Measurements from ENCODE around the gene HIVEP3.

The HIVEP3 gene

GRCh38 chr1:41875487-41875886, 43.2 kb downstream of the HIVEP3 start:
- H3K4me2 ChIP-seq = peak overlapping the region; percentile 66; the same call in 1 of the 2 replicates

GRCh38 chr1:41874903-41875411, 43.8 kb downstream of the HIVEP3 start:
- H3K9ac ChIP-seq = no peak overlapping the region
- no peaks in the 10 kb centered on the region for H3K36me3 ChIP-seq (ENCODE audit: insufficient read depth)
- no peaks in the 10 kb centered on the region for H4K20me1 ChIP-seq (ENCODE audit: insufficient read depth)
- H3K27ac ChIP-seq = peak overlapping the region; percentile 45; the same call in 1 of the 2 replicates
- no peak overlapping the region for H3K4me3 ChIP-seq (IDR thresholded peaks at IDR 0.05; ENCODE audit: insufficient read depth, low read depth, low read length)
- H3K27me3 ChIP-seq (ENCODE audit: insufficient read depth, low read depth) = no peaks in the 10 kb centered on the region
- TF ChIP-seq CTCF (conservative IDR thresholded peaks at IDR 0.05; ENCODE audit: low read depth, low read length) = no peak
- 0 out of 2 replicates have a peak overlapping the region, but pooled peaks have one; percentile 4 for H2AFZ ChIP-seq (ENCODE audit: low read depth)
- H3K4me1 ChIP-seq (ENCODE audit: low read depth, poor library complexity, severe bottlenecking) = peaks cover 59% of the 10 kb centered on the region
- H3K79me2 ChIP-seq (ENCODE audit: insufficient read depth, low read depth) = no peaks in the 10 kb centered on the region
- H3K4me2 ChIP-seq = peak overlapping the region; percentile 66; the same call in 1 of the 2 replicates

More at GRCh38 chr1:41875487-41875886, 43.2 kb downstream of the HIVEP3 start:
- Histone ChIP-seq H3K4me1 (ENCODE audit: low read depth, poor library complexity, severe bottlenecking) (peaks cover 61% of the 10 kb centered on the region), H3K36me3 (ENCODE audit: insufficient read depth) (no peaks in the 10 kb centered on the region), H3K4me3 (IDR thresholded peaks at IDR 0.05; ENCODE audit: insufficient read depth, low read depth, low read length) (no peak overlapping the region), H3K9ac (no peak overlapping the region), H4K20me1 (ENCODE audit: insufficient read depth) (no peaks in the 10 kb centered on the region), H3K79me2 (ENCODE audit: insufficient read depth, low read depth) (no peaks in the 10 kb centered on the region), H3K27me3 (ENCODE audit: insufficient read depth, low read depth) (no peaks in the 10 kb centered on the region), H3K27ac (no peak overlapping the region; the same call in 1 of the 2 replicates), H2AFZ (ENCODE audit: low read depth) (no peak overlapping the region)
- no peak for TF ChIP-seq CTCF (conservative IDR thresholded peaks at IDR 0.05; ENCODE audit: low read depth, low read length)

GRCh38 chr1:41874151-41874719, 44.5 kb downstream of the HIVEP3 start:
- Histone ChIP-seq H3K27me3 (ENCODE audit: insufficient read depth, low read depth) (no peaks in the 10 kb centered on the region), H3K27ac (peak overlapping the region; percentile 45; the same call in 1 of the 2 replicates), H2AFZ (ENCODE audit: low read depth) (0 out of 2 replicates have a peak overlapping the region, but pooled peaks have one; percentile 4), H3K4me1 (ENCODE audit: low read depth, poor library complexity, severe bottlenecking) (peaks cover 60% of the 10 kb centered on the region), H3K4me3 (IDR thresholded peaks at IDR 0.05; ENCODE audit: insufficient read depth, low read depth, low read length) (no peak overlapping the region), H3K4me2 (peak overlapping the region; percentile 66; the same call in 1 of the 2 replicates), H3K79me2 (ENCODE audit: insufficient read depth, low read depth) (no peaks in the 10 kb centered on the region), H3K9ac (no peak overlapping the region), H4K20me1 (ENCODE audit: insufficient read depth) (no peaks in the 10 kb centered on the region), H3K36me3 (ENCODE audit: insufficient read depth) (no peaks in the 10 kb centered on the region)
- no peak for TF ChIP-seq CTCF (conservative IDR thresholded peaks at IDR 0.05; ENCODE audit: low read depth, low read length)

GRCh38 chr1:41872074-41872473, 46.6 kb downstream of the HIVEP3 start:
- H3K4me1 ChIP-seq (ENCODE audit: low read depth, poor library complexity, severe bottlenecking) = peaks cover 71% of the 10 kb centered on the region
- no peak overlapping the region for H2AFZ ChIP-seq (ENCODE audit: low read depth)
- H3K79me2 ChIP-seq (ENCODE audit: insufficient read depth, low read depth) = no peaks in the 10 kb centered on the region
- no peaks in the 10 kb centered on the region for H4K20me1 ChIP-seq (ENCODE audit: insufficient read depth)
- H3K27me3 ChIP-seq (ENCODE audit: insufficient read depth, low read depth) = no peaks in the 10 kb centered on the region
- H3K4me3 ChIP-seq (IDR thresholded peaks at IDR 0.05; ENCODE audit: insufficient read depth, low read depth, low read length) = no peak overlapping the region
- no peak overlapping the region for H3K9ac ChIP-seq
- no peak for TF ChIP-seq CTCF (conservative IDR thresholded peaks at IDR 0.05; ENCODE audit: low read depth, low read length)
- H3K4me2 ChIP-seq = no peak overlapping the region
- no peaks in the 10 kb centered on the region for H3K36me3 ChIP-seq (ENCODE audit: insufficient read depth)
- H3K27ac ChIP-seq = no peak overlapping the region

Measured in KMS-11 (cell line).